ENCODE data around the gene F10.

GRCh38 chr13:113153810-113154748 lies 31.5 kb downstream of the F10 start:
- no peak for TF ChIP-seq POLR2A (IDR thresholded peaks at IDR 0.05)
- no peak for TF ChIP-seq CTCF (IDR thresholded peaks at IDR 0.05)
